GM21360 (cell line): ENCODE results near the gene EHD4.

Experiments
- ATAC-seq: cut with Tn5 transposase; IDR thresholded peaks from one replicate; pipeline ENCODE4 v1.9.1; 2021; ENCODE audit warnings: mild to moderate bottlenecking, moderate library complexity; ENCODE audit not compliant: unreplicated experiment

EHD4 gene

GRCh38 chr15:41921639-41922038 is 50.7 kb downstream of the EHD4 start:
- ATAC-seq, result no peak

- ATAC-seq, result no peak
These were observed 51.2 kb downstream of the EHD4 start for GRCh38 chr15:41921167-41921566.

GRCh38 chr15:41919954-41920538 is 52.3 kb downstream of the EHD4 start:
- no peak for ATAC-seq

- ATAC-seq, result no peak
These were observed 53.0 kb downstream of the EHD4 start for GRCh38 chr15:41919201-41919820.

GRCh38 chr15:41918506-41919126 is 53.7 kb downstream of the EHD4 start:
- no peak for ATAC-seq

GRCh38 chr15:41917767-41918430 is 54.5 kb downstream of the EHD4 start:
- ATAC-seq, result no peak

- no peak for ATAC-seq
These were observed 56.9 kb downstream of the EHD4 start for GRCh38 chr15:41915255-41915994.

- no peak for ATAC-seq
These were observed 57.9 kb downstream of the EHD4 start for GRCh38 chr15:41914411-41914810.

GRCh38 chr15:41913256-41913655 is 59.1 kb downstream of the EHD4 start:
- ATAC-seq, result no peak

- no peak for ATAC-seq
These were observed 60.5 kb downstream of the EHD4 start for GRCh38 chr15:41911691-41912345.

- ATAC-seq, result no peak
These were observed 63.5 kb downstream of the EHD4 start for GRCh38 chr15:41908736-41909461.

GRCh38 chr15:41907141-41907540 is 65.2 kb downstream of the EHD4 start:
- no peak for ATAC-seq

GRCh38 chr15:41906608-41907007 is 65.7 kb downstream of the EHD4 start:
- no peak for ATAC-seq

GRCh38 chr15:41905036-41905793 is 67.1 kb downstream of the EHD4 start:
- no peak for ATAC-seq

- ATAC-seq, result peak; percentile 64
These were observed 67.8 kb downstream of the EHD4 start for GRCh38 chr15:41904541-41905005.

GRCh38 chr15:41903782-41904181 is 68.6 kb downstream of the EHD4 start:
- ATAC-seq, result no peak

GRCh38 chr15:41901431-41901830 is 70.9 kb downstream of the EHD4 start:
- ATAC-seq, result no peak

- ATAC-seq, result no peak
These were observed 71.6 kb downstream of the EHD4 start for GRCh38 chr15:41900526-41901380.
